HEK293 (cell line): ENCODE measurements around the gene ITPKC.

Source experiments
- CTCF ChIA-PET: fragments of 350-600 bp; formaldehyde crosslinking; extraction: SDS; loops from one replicate; lab custom pipeline; 2021; ENCODE audit warnings: antibody characterized with exemption; lab: Yijun Ruan, JAX
- POLR2A ChIA-PET: fragments of 300-600 bp; formaldehyde crosslinking; extraction: SDS; loops from one replicate; lab custom pipeline; 2020; ENCODE audit warnings: antibody characterized with exemption, inconsistent platforms; lab: Yijun Ruan, JAX
- H3K27ac ChIP-seq: fragments of 200-500 bp; sonication (Bioruptor generic); 2 replicates; pipeline ENCODE4 v1.5.1; 2014; ENCODE audit warnings: low read depth, low read length, control low read depth, inconsistent platforms; ENCODE audit errors: extremely low read depth
- H3K36me3 ChIP-seq, 2 experiments: fragments of 200-500 bp in 1 of 2; sonication (Bioruptor generic) in 1 of 2; 1 replicate in 1 of 2; 2 replicates in 1 of 2; pipeline ENCODE4 v1.5.1; 2014 to 2017; ENCODE audit warnings: inconsistent platforms in 2 of 2, low read length in 2 of 2; ENCODE audit not compliant: control insufficient read depth in 2 of 2, insufficient read depth in 1 of 2
- H3K4me1 ChIP-seq: fragments of 200-500 bp; sonication (Bioruptor generic); 2 replicates; pipeline ENCODE4 v1.5.1; 2014; ENCODE audit warnings: mild to moderate bottlenecking, low read length, inconsistent platforms; ENCODE audit not compliant: control insufficient read depth, insufficient read depth
- H3K4me3 ChIP-seq: 2 replicates; pipeline ENCODE4 v1.5.1; 2011; ENCODE audit warnings: low read depth, mild to moderate bottlenecking, control low read depth, low read length, moderate library complexity
- H3K9me3 ChIP-seq: fragments of 200-500 bp; sonication (Bioruptor generic); 2 replicates; pipeline ENCODE4 v1.5.1; 2014; ENCODE audit warnings: low read depth, low read length, inconsistent platforms; ENCODE audit not compliant: control insufficient read depth, insufficient read depth
- ELK4 ChIP-seq: IDR thresholded peaks from 2 replicates; pipeline ENCODE4 v1.6.1; 2011; ENCODE audit warnings: mild to moderate bottlenecking, low read depth, low read length, borderline replicate concordance
- HIC1 ChIP-seq: fragments of 450-650 bp; formaldehyde crosslinking; IDR thresholded peaks from 2 replicates; pipeline ENCODE4 v1.5.1; 2016; ENCODE audit warnings: missing biosample characterization, missing genetic modification characterization
- IKZF3 ChIP-seq: fragments of 450-650 bp; IDR thresholded peaks from 2 replicates; pipeline ENCODE4 v1.5.0; 2018; ENCODE audit warnings: missing biosample characterization, mild to moderate bottlenecking, missing genetic modification characterization, moderate library complexity
- KLF1 ChIP-seq: fragments of 450-650 bp; formaldehyde crosslinking; IDR thresholded peaks from 2 replicates; pipeline ENCODE4 v1.5.1; 2016; ENCODE audit warnings: missing biosample characterization, missing genetic modification characterization
- SP7 ChIP-seq: fragments of 450-650 bp; formaldehyde crosslinking; IDR thresholded peaks from 2 replicates; pipeline ENCODE4 v1.5.1; 2016; ENCODE audit warnings: missing biosample characterization, missing genetic modification characterization
- ZNF121 ChIP-seq: fragments of 450-650 bp; formaldehyde crosslinking; IDR thresholded peaks from 2 replicates; pipeline ENCODE4 v1.5.1; 2016; ENCODE audit warnings: missing biosample characterization, missing genetic modification characterization
- ZNF16 ChIP-seq: fragments of 450-650 bp; formaldehyde crosslinking; IDR thresholded peaks from 2 replicates; pipeline ENCODE4 v1.5.1; 2016; ENCODE audit warnings: low read depth, missing biosample characterization, missing genetic modification characterization
- ZNF184 ChIP-seq: fragments of 450-650 bp; IDR thresholded peaks from 2 replicates; pipeline ENCODE4 v1.5.1; 2018; ENCODE audit warnings: missing biosample characterization, mild to moderate bottlenecking, missing genetic modification characterization
- ZNF571 ChIP-seq: fragments of 450-650 bp; formaldehyde crosslinking; IDR thresholded peaks from 2 replicates; pipeline ENCODE4 v1.5.0; 2017; ENCODE audit warnings: missing biosample characterization, missing genetic modification characterization
- ZNF658 ChIP-seq: fragments of 450-650 bp; formaldehyde crosslinking; IDR thresholded peaks from 2 replicates; pipeline ENCODE4; 2016; ENCODE audit warnings: missing biosample characterization, missing genetic modification characterization

Gene ITPKC

GRCh38 chr19:40735013-40735771, 18.3 kb downstream of the ITPKC start:
- Histone ChIP-seq H3K27ac (no peak overlapping the region), H3K4me1 (no peaks in the 10 kb centered on the region), H3K36me3 (peaks cover 82 to 85% of the 10 kb centered on the region in 2 experiments), H3K9me3 (no peaks in the 10 kb centered on the region)
- TF ChIP-seq KLF1 (peak; percentile 88), ZNF571 (tag by site-specific recombination) (no peak), HIC1 (tag by site-specific recombination) (no peak), ZNF16 (tag by site-specific recombination) (no peak)
- TF ChIP-seq, all 188 proteins: peak for 1
- H3K4me3 ChIP-seq: no peak overlapping the region
- ChIA-PET CTCF (interaction anchor here (0.6 to 1.1 kb wide), 3 partner anchors 132 to 1219 kb away, joined by 3 read pairs; no protein-coding TSS in a partner anchor), POLR2A (interaction anchor here (1.5 to 2.4 kb wide), 2 partner anchors 8 to 18 kb away, joined by 3 to 9 read pairs; partner anchors contain the start of genes COQ8B and ITPKC)

- TF ChIP-seq ZNF184 (tag by site-specific recombination) (no peak), ZNF121 (tag by site-specific recombination) (peak; percentile 92), ELK4 (no peak), ZNF658 (tag by site-specific recombination) (no peak)
- TF ChIP-seq, all 188 proteins: peak for 1
- no peak overlapping the region for H3K4me3 ChIP-seq
- ChIA-PET CTCF (interaction anchor here (0.6 to 0.9 kb wide), 2 partner anchors 102 to 152 kb away, joined by 3 to 5 read pairs; no protein-coding TSS in a partner anchor), POLR2A (interaction anchor here (1.1 to 2.4 kb wide), 3 partner anchors 9 to 20 kb away, joined by 5 to 9 read pairs (median 6); partner anchors contain the start of genes ACTMAP, COQ8B and ITPKC)
- peak overlapping the region; percentile 16; the same call in 1 of the 2 replicates for H3K27ac ChIP-seq
- H3K9me3 ChIP-seq: no peaks in the 10 kb centered on the region
- peaks cover 74 to 78% of the 10 kb centered on the region in 2 experiments for H3K36me3 ChIP-seq
- no peaks in the 10 kb centered on the region for H3K4me1 ChIP-seq
These were observed 19.7 kb downstream of the ITPKC start for GRCh38 chr19:40736661-40737060.

DNA sequence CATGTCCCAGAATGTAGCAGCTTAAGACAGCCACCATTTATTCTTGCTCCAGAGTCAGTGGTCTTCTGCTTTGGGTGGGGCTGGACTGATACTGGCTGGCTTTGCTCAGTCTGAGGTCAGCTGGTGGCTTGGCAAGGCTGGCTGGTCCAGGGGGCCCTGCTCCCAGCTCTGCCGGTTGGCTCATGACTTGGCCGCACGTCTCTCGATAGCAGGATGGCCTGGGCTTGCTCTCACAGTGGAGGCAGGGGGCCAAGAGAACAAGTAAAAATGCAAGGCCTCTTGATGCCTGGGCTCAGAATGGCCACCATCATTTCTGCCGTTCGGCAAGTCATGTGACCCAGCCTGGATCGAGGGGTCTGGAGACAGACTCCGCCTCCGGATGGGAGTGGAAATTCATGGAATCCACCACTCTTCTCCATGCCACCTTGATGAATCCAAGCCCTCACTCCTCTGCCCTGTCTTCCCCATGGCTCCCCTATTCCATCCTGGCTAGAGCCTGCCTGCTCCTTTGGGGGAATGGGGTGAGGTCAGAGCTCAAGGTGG, 20.3 kb downstream of the ITPKC start:
- POLR2A ChIA-PET: interaction anchor here (1.7 to 2.4 kb wide), 2 partner anchors 13 to 20 kb away, joined by 5 to 9 read pairs; partner anchors contain the start of genes ACTMAP, COQ8B and ITPKC
- CTCF ChIA-PET: interaction anchor here (0.6 to 0.9 kb wide), 2 partner anchors 90 to 102 kb away, joined by 3 to 5 read pairs; no protein-coding TSS in a partner anchor
- Histone ChIP-seq H3K36me3 (peaks cover 73 to 77% of the 10 kb centered on the region in 2 experiments), H3K9me3 (no peaks in the 10 kb centered on the region)
- no peak for TF ChIP-seq SP7 (tag by site-specific recombination)
- peak; percentile 30; the same call in 1 of the 2 replicates for TF ChIP-seq IKZF3 (tag by site-specific recombination)
- TF ChIP-seq, all 188 proteins: peak for 1
- no peaks in the 10 kb centered on the region for H3K4me1 ChIP-seq
- peak overlapping the region; percentile 16; the same call in 1 of the 2 replicates for H3K27ac ChIP-seq
- H3K4me3 ChIP-seq: no peak overlapping the region
